Stimulated activated CD4-positive, alpha-beta T cell treated with anti-CD3 and anti-CD28 coated beads, Interleukin-1b, Interleukin-23, amount 100 ng/mL, for 1 hour (primary cell): Measurements from ENCODE around the gene PEX14.

Experiments
- DNase-seq, 2 donors: peaks; one replicate each; pipeline ENCODE4 v3.0.0-alpha.2; 2020; ENCODE audit warnings: low read depth in 2 of 2

The PEX14 gene

GRCh38 chr1:10516925-10517676, 42.4 kb downstream of the PEX14 start:
- DNase-seq = no peak

- DNase-seq = no peak
These were observed 42.9 kb downstream of the PEX14 start for GRCh38 chr1:10517677-10517982.

GRCh38 chr1:10519016-10519417, 44.3 kb downstream of the PEX14 start:
- no peak for DNase-seq

- no peak for DNase-seq
These were observed 45.7 kb downstream of the PEX14 start for GRCh38 chr1:10520497-10520896.

DNA sequence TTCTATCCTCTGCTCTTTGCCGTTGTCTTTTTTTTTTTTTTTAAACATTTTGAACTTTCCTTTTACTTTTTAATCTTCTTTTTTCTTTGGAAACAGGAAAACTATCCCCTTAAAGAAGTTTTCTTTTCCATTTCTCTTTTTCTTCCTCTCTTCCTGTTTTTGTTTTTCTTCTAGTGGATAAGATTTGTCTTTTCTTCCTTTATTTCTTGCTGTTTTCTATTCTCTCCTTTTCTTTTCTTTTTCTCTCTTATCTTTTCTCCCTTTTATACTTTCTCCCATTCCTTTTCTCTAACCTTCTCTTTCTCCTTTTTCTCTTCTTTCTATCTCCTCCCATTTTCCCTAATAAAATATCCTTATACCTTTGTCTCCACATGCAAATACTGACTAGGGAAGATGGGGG, 46.2 kb downstream of the PEX14 start:
- DNase-seq = no peak

- no peak for DNase-seq
These were observed 46.9 kb downstream of the PEX14 start for GRCh38 chr1:10521537-10522157.

DNA sequence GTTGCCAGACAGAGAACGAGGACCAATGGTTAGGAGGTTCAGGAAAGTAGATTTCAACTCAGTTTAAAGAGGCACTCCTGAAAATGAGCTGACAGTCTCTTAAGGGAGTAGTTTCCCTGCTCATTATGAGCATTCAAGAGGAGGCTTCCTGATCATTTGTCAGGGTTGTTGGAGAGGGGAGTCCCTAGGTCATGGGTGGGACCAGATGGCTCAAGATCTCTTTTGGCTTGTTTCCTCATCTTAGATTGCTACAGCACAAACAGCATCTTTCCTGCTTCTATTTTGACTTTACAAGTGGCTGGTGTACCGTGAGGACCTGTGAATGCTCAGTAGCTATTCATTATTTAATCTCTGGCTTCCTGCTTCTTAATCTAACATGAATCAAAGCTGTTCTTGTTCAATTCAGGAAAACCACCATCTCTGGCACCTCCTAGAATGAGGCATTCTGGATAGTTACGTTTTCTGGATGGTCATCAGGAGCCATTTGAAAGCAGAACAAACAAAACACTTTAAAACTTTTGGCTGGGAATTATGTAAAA, 47.6 kb downstream of the PEX14 start:
- no peak for DNase-seq

- DNase-seq = no peak
These were observed 50.5 kb downstream of the PEX14 start for GRCh38 chr1:10525208-10525607.

DNA sequence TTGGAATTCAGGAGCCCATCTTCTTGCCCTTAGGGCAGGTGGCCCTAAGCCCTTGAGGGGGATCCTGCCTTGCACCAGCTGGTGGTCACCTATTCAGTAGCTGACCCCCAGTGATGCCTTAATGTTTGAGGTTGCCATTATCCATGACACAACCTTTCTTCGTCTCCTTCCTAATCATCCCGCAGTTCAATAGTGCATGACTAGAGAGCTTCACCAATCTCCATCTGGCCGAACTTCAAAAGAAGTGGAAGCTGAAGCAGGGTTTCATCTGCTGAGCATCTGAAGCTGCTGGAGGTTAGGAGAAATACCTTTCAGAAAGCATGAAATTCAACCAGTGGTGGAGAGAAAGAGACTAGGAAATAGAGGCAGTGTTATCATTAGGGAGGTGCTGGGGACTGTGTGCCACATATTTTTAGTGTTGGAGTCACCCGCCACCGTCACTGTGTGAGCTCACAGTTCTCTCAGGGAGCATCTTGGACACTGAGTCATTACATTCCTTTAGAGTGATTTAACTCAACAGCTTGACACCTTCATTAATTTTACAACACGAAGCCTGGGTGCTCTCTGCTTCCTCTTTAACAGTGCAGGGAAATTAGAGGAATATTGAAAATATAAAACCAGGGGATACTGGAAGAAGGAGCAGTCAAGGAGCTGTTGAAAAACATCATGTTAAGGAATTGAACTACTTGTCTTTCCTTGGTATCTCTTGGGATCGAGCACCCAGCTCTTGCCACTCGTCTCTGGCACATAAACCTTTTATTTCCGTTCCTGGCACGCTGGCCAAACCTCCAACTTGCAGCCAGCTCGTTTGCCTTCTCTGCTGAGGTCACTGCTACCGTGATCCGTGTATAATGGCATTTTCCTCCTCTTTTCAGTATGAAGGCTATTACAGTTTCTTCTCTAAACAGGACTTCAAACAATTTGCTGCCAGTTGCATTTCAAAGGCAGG, 53.6 kb downstream of the PEX14 start:
- no peak for DNase-seq

- DNase-seq = no peak
These were observed 54.3 kb downstream of the PEX14 start for GRCh38 chr1:10529091-10529490.

DNA sequence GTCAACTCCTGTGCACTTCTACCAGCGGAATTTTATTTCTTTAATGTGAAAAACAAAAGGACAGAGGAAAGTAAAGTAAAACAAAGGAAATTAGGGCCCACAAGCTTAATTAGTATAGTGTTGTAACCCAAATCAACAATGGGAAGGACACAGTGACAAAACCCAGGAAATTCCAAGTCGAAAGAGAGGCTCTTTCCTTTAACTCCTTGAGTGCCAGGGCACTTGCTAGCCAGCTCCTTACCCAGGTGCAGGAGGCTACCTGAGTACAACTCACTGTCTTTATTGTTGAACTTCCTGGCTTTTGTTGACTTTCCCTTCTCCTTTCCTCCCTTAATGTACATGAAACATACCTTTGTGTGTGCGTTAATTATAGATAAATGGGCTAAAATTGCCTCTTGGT, 55.0 kb downstream of the PEX14 start:
- DNase-seq = no peak

GRCh38 chr1:10530281-10530740, 55.6 kb downstream of the PEX14 start:
- no peak for DNase-seq

- no peak for DNase-seq
These were observed 56.2 kb downstream of the PEX14 start for GRCh38 chr1:10530756-10531495.

GRCh38 chr1:10532362-10532761, 57.6 kb downstream of the PEX14 start:
- DNase-seq = no peak

DNA sequence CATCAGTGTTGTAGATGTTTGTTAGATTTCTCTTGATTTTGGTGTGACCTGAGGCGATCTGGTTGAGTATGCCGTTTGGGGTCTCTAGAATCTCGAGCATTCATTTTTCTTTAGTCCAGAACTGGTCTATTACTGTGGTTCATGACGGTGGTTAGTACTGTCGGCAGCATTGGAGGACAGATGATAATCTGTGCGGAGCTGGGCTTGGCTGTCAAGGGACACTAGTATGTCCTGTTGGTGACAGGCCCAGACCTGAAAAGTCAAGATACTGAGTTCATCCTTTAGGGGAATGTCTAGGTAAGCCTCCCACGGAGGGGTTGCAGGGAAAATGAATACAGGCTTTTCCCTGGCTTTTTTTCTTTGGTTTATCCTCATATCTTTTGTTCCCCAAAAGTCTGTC, 59.8 kb downstream of the PEX14 start:
- no peak for DNase-seq

DNA sequence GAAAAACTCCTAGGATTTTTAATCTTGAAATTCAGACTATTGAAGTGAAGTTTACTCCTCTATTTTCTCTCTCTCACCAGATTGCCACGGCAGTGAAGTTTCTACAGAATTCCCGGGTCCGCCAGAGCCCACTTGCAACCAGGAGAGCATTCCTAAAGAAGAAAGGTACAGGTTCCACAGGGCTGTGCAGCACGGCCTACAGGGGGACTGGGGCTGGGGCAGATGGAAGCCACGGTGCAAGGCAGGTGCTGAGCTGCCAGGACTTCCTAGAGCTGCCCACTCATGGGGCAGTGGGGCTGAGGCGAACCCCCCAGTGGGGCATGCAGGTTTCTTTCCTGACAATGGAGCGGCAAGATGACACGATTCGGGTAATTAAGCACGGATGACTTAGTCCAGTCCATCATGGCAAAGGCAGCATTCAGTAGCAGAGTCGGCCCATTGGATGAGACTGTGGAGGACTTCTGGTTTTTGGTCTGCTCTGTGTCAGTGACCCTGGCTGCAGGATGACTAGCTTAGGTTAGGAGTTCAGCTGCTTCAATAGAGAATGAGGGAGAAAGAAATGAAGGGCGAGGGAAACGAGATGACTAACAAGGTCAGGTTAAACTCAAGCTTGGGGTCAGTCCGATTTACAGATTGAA, 61.5 kb downstream of the PEX14 start:
- DNase-seq = no peak

- no peak for DNase-seq
These were observed 62.5 kb downstream of the PEX14 start for GRCh38 chr1:10537082-10537766.

- no peak for DNase-seq
These were observed 64.1 kb downstream of the PEX14 start for GRCh38 chr1:10538646-10539355.

GRCh38 chr1:10539411-10540043, 64.8 kb downstream of the PEX14 start:
- no peak for DNase-seq
